GM15510 (cell line): ENCODE results near the gene CRACDL.

Experiments
- POLR2A ChIP-seq: IDR thresholded peaks from 3 replicates; pipeline ENCODE4 v1.6.1; 2011; ENCODE audit warnings: borderline replicate concordance; ENCODE audit not compliant: insufficient read length; ENCODE audit errors: extremely low read depth

CRACDL gene

GRCh38 chr2:98804736-98805135 lies 131.3 kb downstream of the CRACDL start:
- no peak for TF ChIP-seq POLR2A

GRCh38 chr2:98804265-98804650 lies 131.8 kb downstream of the CRACDL start:
- TF ChIP-seq POLR2A: no peak

- no peak for TF ChIP-seq POLR2A
Measured at GRCh38 chr2:98803405-98804264, 132.4 kb downstream of the CRACDL start.

DNA sequence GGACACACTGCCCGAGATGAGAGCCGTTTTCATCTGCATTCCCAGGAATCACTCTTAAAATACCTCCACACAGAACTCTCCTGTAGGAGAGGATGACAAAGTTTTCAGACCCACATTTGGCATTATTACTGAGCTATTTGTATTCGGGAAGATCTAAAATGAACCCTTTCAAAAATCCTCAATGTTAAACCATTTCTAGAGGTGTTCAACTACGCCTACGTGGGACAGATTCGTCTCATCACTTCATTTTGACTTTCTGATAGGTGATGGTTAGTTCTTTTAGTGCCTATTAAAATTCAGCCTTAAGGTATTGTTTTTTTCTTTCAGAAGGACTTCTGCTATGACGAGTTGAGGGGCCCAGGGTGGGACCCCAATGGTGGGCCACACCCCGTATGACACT lies 133.7 kb downstream of the CRACDL start:
- no peak for TF ChIP-seq POLR2A

DNA sequence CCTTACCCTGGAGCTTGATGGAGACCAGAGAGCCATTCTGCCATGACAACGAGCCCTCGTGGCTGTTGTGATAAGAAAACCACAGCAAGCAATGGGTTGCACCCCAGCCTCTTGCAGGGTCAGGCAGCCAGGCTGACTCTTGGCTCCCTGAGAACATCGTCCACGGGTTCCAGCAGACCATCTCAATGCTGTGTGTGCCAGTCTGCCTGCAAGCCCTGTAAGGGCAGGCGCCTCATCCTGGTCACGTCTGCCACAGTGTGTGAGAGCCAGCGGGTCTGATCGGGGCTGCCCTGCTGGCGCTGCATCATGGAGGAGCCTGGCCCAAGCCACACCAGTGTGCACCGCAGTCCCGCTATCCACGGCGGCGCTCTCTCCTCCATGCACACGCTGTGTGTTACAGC lies 134.1 kb downstream of the CRACDL start:
- no peak for TF ChIP-seq POLR2A

DNA sequence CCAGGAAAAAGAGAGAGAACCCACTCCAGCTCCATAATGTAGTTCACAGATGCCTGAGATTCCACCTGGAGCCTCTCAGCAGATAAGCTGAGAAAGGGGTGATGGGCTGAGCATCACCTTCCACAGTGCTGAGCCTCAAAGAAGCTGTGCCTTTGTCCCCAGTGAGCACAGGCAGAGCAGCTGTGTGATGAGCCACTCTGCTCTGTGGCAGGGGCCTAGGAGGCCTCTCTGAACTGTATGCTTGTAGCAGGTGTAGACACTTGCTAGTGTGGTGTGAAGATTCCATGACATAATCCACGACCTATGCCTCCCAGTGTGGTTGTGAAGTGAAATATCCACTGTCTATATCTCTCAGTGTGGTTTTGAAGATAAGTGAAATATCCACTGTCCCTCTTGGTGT lies 134.7 kb downstream of the CRACDL start:
- TF ChIP-seq POLR2A: no peak

DNA sequence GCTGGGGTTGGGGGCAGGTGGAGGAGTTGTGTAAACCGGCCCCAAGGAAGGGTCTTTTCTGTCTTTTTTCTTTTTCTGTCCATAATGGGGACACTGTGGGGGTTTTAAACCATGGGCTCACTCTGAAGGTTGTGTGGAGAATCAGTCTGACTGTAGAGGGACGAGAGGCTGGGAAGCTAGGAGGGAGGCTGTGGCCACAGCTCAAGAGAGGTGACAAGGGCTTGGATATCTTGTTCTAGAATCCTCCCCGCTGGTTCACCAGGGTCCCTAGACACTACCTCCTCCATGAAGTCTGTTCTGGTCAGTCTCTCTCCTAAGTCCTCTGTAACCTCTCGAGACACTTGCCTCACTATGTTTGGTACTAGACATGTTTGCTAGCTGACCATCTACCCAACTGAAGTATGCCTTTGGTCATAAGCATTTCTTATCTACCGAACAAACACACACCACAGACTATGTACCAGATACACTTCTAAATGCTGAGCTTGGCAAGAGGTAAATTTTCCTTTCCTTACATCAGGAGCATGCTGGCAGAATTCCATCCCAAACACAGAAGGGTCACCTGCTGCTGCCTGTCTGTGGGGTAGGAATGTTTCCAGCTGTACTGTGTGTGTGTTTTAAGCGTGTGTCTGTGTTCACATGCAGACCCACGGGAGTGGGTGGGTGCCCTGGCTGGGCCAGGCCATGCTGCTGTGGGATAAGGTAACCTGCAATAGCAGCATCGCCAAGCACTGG lies 135.5 kb downstream of the CRACDL start:
- TF ChIP-seq POLR2A: no peak

GRCh38 chr2:98799375-98800329 lies 136.4 kb downstream of the CRACDL start:
- no peak for TF ChIP-seq POLR2A

- no peak for TF ChIP-seq POLR2A
Measured at GRCh38 chr2:98796775-98797544, 139.1 kb downstream of the CRACDL start.

DNA sequence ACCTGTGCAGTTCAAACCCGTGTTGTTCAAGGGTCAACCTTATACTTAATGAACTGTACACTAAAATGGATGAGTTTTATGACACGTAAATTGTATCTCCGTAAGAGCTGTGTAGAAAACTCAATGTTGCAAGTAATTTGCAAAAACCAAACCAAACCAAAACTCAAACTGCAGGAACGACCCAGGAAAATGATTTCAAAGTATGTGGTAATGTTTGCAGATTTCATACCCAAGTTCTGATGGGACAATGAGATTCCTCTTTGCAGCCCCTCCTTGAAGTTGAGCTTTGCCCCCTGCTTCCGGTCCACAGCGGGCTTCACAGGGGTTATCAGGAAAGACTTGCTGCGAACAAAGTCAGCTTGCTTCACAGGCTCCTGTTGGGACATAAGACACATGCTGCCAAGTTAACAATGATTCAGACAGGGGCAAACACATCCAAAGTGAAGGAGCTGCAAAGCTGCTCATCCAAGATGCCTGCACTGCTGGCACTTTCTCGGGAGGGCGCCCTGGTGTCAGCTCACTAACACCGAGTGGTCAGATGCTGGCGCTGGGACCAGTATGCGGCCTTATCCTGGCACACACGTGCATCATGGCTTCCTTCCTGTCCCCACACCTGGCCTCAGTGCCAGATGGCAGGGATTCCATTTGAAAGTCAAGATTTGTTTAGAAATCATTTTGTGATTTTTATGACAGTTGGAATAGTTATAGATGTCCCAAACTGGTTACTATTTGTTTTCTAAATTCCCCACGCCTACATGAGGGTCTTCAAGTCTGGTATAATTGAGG lies 139.9 kb downstream of the CRACDL start:
- no peak for TF ChIP-seq POLR2A

DNA sequence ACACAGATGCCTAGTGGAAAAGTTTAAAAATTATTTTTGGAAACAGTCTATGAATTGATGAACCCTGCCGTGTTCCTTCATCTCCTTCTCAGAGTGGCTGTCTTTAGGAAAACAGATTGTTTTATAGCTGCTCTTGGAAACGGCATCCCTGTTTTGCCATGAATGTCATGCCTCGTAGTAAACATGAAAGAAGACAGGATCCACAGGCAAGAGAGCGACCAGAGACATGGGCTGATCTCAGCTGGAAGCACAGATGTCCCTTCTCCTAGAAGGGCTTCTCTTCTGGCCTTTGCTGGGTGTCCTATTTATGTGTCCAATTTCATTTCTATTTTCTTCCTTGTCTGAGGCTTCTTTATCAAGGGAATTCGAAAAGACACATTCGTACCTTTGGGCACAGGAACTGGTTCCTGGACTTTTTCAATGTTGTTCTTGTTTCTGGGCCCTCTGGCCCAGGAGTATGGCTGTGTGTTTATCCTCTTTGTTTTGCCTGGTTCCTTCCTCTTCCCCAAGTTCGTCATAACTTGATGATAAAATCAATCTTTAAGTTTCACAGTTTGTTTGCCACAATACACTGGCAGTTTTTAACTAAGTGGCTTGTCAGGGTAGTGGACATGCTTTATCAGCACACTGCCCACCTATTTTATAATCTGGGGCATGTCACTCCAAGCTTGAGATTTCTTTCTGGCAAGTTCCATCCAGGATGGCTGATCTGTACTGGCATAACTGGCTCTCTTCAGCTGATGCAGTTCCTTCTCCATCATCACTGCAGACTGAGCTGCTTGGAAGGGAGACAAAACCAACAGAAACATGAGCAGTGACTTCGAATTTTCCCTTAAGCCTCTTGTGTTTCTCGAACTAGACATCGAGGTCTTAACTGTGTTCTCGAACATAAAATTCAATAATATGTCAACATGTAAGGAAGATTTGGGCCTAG lies 141.9 kb downstream of the CRACDL start:
- TF ChIP-seq POLR2A: no peak

DNA sequence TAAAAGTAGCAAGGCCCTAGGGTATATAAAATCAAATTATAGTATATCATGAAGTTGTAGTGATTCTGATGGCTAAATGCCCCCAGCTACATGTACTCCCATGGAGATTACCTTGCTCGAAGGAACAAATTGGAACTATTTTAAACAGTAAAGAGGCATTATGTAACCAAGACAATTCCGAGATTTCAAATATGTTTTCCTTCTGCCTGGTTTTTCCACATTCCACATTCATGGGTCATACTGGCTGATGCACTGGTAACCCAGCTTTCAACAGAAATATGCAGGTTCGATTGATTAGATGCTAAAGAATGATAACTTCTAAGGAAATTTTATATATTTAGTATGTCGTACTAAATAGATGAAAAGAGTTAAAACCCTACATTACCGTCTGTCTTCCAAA lies 142.8 kb downstream of the CRACDL start:
- no peak for TF ChIP-seq POLR2A
